ENCODE measurements around the gene RPL7L1.

Gene RPL7L1

DNA sequence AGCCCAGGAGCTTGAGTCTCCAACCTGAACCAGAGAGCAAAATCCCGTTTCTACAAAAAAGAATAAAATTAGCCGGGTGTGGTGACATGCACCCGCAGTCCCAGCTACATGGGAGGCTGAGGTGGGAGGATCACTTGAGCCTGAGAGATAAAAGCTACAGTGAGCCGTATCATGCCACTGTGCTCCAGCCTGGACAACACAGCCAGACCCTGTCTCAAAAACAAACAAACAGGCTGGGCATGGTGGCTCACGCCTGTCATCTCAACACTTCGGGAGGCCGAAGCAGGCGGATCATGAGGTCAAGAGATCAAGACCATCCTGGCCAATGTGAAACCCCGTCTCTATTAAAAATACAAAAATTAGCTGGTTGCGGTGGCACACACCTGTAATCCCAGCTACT is 25.1 kb downstream of the RPL7L1 start:
- no peak for TF ChIP-seq POLR2A (IDR thresholded peaks at IDR 0.05; ENCODE audit: low read depth, low read length)
- FAIRE-seq (no peak), DNase-seq (ENCODE audit: insufficient read length, low spot score) (no peak)

GRCh38 chr6:42907336-42907735 is 27.9 kb downstream of the RPL7L1 start:
- no peak for DNase-seq (ENCODE audit: insufficient read length, low spot score)
- no peak for FAIRE-seq
- TF ChIP-seq POLR2A (IDR thresholded peaks at IDR 0.05; ENCODE audit: low read depth, low read length): no peak

DNA sequence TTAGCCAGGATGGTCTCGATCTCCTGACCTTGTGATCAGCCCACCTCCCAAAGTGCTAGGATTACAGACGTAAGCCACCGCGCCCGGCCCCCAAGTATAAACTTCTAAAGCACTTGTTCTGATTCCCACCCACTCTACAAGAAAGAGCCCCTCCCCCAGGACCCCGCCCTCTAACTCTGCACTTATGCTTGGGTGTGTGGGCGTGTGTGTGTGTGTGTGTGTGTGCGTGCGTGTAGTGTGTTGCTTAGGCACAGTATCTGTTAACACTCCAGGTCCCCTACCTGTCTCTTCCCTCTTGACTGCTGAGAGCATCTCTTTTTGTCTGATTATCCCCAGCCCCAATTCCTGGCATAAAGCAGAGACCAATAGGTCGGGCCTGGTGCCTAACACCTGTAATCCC is 30.4 kb downstream of the RPL7L1 start:
- FAIRE-seq: no peak
- no peak for DNase-seq (ENCODE audit: insufficient read length, low spot score)
- TF ChIP-seq POLR2A (IDR thresholded peaks at IDR 0.05; ENCODE audit: low read depth, low read length): no peak

DNA sequence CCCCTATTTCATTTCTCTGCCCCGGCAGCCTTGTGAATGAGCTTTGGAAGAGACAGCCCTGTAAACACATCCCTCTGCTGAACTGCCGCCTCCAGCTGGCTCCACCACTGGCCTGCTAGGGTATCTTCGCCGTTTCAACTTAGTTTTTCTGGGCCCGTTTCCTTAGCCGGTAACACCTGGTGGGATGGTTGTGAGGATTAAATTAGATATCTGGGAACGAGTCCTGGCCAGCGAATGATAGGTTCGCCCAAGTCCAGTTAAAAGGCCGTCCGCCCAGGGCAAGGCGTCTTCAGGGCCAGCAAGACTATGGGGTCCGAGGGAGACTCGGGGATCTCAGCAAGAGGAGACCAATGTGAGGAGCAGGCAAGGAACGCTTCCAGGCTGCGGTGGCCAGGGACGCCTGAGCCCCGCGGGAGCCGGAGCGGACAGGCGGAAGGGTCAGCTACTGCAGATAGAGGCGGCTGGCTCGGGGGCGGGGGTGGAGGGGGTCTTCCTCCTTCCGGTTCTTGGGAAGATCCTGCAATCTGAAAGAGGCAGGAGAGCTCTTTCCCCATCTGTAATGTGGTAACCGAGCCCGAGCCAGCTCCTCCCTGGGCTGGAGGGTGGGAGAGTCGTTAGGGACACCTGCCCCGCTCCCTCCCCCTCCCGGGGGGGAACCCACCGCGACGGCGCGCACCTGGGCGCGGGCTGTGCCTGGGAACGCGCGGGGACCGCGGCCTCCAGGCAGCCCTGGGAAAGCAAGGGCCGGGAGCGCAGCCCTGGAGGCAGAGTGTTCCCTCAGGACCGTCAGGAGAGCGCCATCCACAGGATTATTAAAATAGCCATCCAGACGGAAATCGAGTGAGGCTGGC is 32.0 kb downstream of the RPL7L1 start:
- FAIRE-seq: no peak
- no peak for DNase-seq (ENCODE audit: insufficient read length, low spot score)
- no peak for TF ChIP-seq POLR2A (IDR thresholded peaks at IDR 0.05; ENCODE audit: low read depth, low read length)

- no peak for DNase-seq (ENCODE audit: insufficient read length, low spot score)
- no peak for TF ChIP-seq POLR2A (IDR thresholded peaks at IDR 0.05; ENCODE audit: low read depth, low read length)
- FAIRE-seq: no peak
These were observed 35.1 kb downstream of the RPL7L1 start for GRCh38 chr6:42914546-42914945.

- FAIRE-seq (no peak), DNase-seq (ENCODE audit: insufficient read length, low spot score) (no peak)
- TF ChIP-seq POLR2A (IDR thresholded peaks at IDR 0.05; ENCODE audit: low read depth, low read length): no peak
These were observed 36.3 kb downstream of the RPL7L1 start, which contains the start of gene PTCRA for GRCh38 chr6:42915732-42916131. PTCRA (plus strand) TSS chr6:42916053; CDS start chr6:42916070, 17 bp downstream.

DNA sequence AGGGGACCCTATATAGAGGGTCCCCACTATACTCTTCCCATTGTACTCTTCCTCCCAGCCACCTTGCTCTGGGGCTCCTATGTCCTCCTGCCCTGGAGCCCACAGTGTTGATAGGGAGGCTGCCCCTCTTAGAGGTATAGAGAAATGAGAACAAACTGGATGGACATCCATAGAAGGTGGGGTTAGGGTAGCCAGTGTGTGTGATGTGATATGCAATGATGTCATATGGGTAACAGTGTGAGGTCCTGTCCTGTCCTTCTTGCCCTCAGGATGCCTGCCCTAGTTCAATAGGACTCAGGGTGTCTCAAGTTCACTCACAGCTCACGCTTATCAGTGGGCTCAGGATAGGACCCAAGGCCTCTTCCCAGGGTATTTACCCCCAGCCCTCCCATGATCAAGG is 36.9 kb downstream of the RPL7L1 start:
- TF ChIP-seq POLR2A (IDR thresholded peaks at IDR 0.05; ENCODE audit: low read depth, low read length): no peak
- FAIRE-seq: no peak
- no peak for DNase-seq (ENCODE audit: insufficient read length, low spot score)

- no peak for DNase-seq (ENCODE audit: insufficient read length, low spot score)
- no peak for TF ChIP-seq POLR2A (IDR thresholded peaks at IDR 0.05; ENCODE audit: low read depth, low read length)
- FAIRE-seq: no peak
These were observed 42.4 kb downstream of the RPL7L1 start for GRCh38 chr6:42921801-42922200.

GRCh38 chr6:42923666-42924065 is 44.2 kb downstream of the RPL7L1 start:
- no peak for DNase-seq (ENCODE audit: insufficient read length, low spot score)
- no peak for TF ChIP-seq POLR2A (IDR thresholded peaks at IDR 0.05; ENCODE audit: low read depth, low read length)
- no peak for FAIRE-seq

DNA sequence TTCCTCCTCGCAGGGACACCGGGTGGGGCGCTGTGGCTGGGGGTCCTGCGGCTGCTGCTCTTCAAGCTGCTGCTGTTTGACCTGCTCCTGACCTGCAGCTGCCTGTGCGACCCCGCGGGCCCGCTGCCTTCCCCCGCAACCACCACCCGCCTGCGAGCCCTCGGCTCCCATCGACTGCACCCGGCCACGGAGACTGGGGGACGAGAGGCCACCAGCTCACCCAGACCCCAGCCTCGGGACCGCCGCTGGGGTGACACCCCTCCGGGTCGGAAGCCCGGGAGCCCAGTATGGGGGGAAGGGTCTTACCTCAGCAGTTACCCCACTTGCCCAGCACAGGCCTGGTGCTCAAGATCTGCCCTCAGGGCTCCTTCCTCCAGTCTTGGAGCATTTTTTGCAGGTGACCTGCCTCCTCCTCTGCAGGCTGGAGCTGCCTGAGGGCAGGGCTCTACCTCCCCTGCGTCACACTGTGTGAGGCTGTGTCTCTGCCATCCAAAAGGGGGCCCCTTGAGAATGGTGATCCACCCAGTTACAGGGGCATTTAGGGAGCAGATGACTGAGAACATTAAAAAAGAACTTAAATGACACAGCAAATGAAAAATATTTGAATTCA is 45.9 kb downstream of the RPL7L1 start:
- FAIRE-seq (no peak), DNase-seq (ENCODE audit: insufficient read length, low spot score) (no peak)
- no peak for TF ChIP-seq POLR2A (IDR thresholded peaks at IDR 0.05; ENCODE audit: low read depth, low read length)

- DNase-seq (ENCODE audit: insufficient read length, low spot score): peak; percentile 94
- FAIRE-seq: peak; percentile 60
- TF ChIP-seq POLR2A (IDR thresholded peaks at IDR 0.05; ENCODE audit: low read depth, low read length): peak; percentile 48
These were observed 49.8 kb downstream of the RPL7L1 start, which contains the start of gene CNPY3 for GRCh38 chr6:42928986-42929820. CNPY3 (plus strand) TSS chr6:42929480; CDS start chr6:42929571, 91 bp downstream.

GRCh38 chr6:42929821-42930360 is 50.5 kb downstream of the RPL7L1 start:
- FAIRE-seq (no peak), DNase-seq (ENCODE audit: insufficient read length, low spot score) (no peak)
- TF ChIP-seq POLR2A (IDR thresholded peaks at IDR 0.05; ENCODE audit: low read depth, low read length): peak; percentile 7; the same call in 1 of the 2 replicates

- no peak for FAIRE-seq
- no peak for TF ChIP-seq POLR2A (IDR thresholded peaks at IDR 0.05; ENCODE audit: low read depth, low read length)
These were observed 53.0 kb downstream of the RPL7L1 start for GRCh38 chr6:42932412-42932811.

GRCh38 chr6:42933205-42933604 is 53.8 kb downstream of the RPL7L1 start:
- no peak for TF ChIP-seq POLR2A (IDR thresholded peaks at IDR 0.05; ENCODE audit: low read depth, low read length)
- FAIRE-seq: no peak
- no peak for DNase-seq (ENCODE audit: insufficient read length, low spot score)

More at GRCh38 chr6:42932412-42932811, 53.0 kb downstream of the RPL7L1 start:
- no peak for DNase-seq (ENCODE audit: insufficient read length, low spot score)

All from H54 (cell line).